GM12878 (cell line): ENCODE data around the gene PIP5K1A. TPM values are rescaled to one million over a fixed set of nuclear protein-coding genes. Genes with fewer than 3 reads are reported as not detected.
A peak's percentile ranks its signal among the peaks of the same experiment; 100 is the strongest.

Experiments
- ASH2L ChIP-seq: fragments of 300-600, 200-600 bp; sonication (generic); IDR thresholded peaks from 2 replicates; pipeline ENCODE4 v1.6.1; 2017; ENCODE audit warnings: low read depth, mild to moderate bottlenecking, borderline replicate concordance
- BCL3 ChIP-seq: IDR thresholded peaks from 2 replicates; pipeline ENCODE4 v1.6.1; 2011; ENCODE audit warnings: borderline replicate concordance, low read depth, mild to moderate bottlenecking, moderate library complexity, low read length; ENCODE audit not compliant: insufficient read depth, poor library complexity, severe bottlenecking
- ESRRA ChIP-seq: IDR thresholded peaks from 2 replicates; pipeline ENCODE4 v1.6.1; 2012; ENCODE audit warnings: mild to moderate bottlenecking, low read length, improper control_type of control experiment
- GABPA ChIP-seq: IDR thresholded peaks from 2 replicates; pipeline ENCODE4 v1.6.1; 2014; ENCODE audit warnings: antibody characterized with exemption, low read depth, mild to moderate bottlenecking, inconsistent platforms
- HCFC1 ChIP-seq: fragments of 150-350 bp; IDR thresholded peaks from 2 replicates; pipeline ENCODE4 v1.6.1; 2014; ENCODE audit warnings: low read length
- HDAC2 ChIP-seq: fragments of 200-600 bp; sonication (generic); IDR thresholded peaks from 2 replicates; pipeline ENCODE4 v1.6.1; 2017
- IKZF1 ChIP-seq: fragments of 450-650 bp; conservative IDR thresholded peaks from 2 replicates; pipeline ENCODE4 v1.6.1; 2017; ENCODE audit warnings: antibody characterized with exemption, mild to moderate bottlenecking
- JUND ChIP-seq: IDR thresholded peaks from 2 replicates; pipeline ENCODE4 v1.6.1; 2012; ENCODE audit warnings: low read depth, mild to moderate bottlenecking, low read length, improper control_type of control experiment, moderate library complexity
- KLF5 ChIP-seq: fragments of 450-650 bp; IDR thresholded peaks from 2 replicates; pipeline ENCODE4 v1.6.1; 2014; ENCODE audit warnings: mild to moderate bottlenecking; ENCODE audit not compliant: partially characterized antibody
- MEF2A ChIP-seq: IDR thresholded peaks from 2 replicates; pipeline ENCODE4 v1.6.1; 2011; ENCODE audit warnings: low read depth, mild to moderate bottlenecking, low read length, moderate library complexity; ENCODE audit not compliant: insufficient read depth
- MYB ChIP-seq: fragments of 150-350 bp; IDR thresholded peaks from 2 replicates; pipeline ENCODE4 v1.6.1; 2014; ENCODE audit warnings: mild to moderate bottlenecking, low read depth, low read length, borderline replicate concordance
- POLR2A ChIP-seq: IDR thresholded peaks from 2 replicates; pipeline ENCODE4 v1.6.1; 2011; ENCODE audit warnings: low read depth, mild to moderate bottlenecking, low read length
- POLR2AphosphoS2 ChIP-seq: IDR thresholded peaks from 2 replicates; pipeline ENCODE4 v1.6.1; 2011; ENCODE audit warnings: low read depth, mild to moderate bottlenecking, low read length, improper control_type of control experiment, moderate library complexity
- POLR2AphosphoS5 ChIP-seq: IDR thresholded peaks from 2 replicates; pipeline ENCODE4 v1.6.1; 2011; ENCODE audit warnings: mild to moderate bottlenecking, low read length, inconsistent platforms
- PRDM15 ChIP-seq: fragments of 450-650 bp; formaldehyde crosslinking; IDR thresholded peaks from 2 replicates; pipeline ENCODE4 v1.4.0; 2020; ENCODE audit warnings: mild to moderate bottlenecking, moderate library complexity
- RAD21 ChIP-seq: IDR thresholded peaks from 2 replicates; pipeline ENCODE4 v1.6.1; 2011; ENCODE audit warnings: mild to moderate bottlenecking, low read depth, low read length, moderate library complexity; ENCODE audit not compliant: insufficient read depth
- RB1 ChIP-seq: fragments of 450-650 bp; formaldehyde crosslinking; IDR thresholded peaks from 2 replicates; pipeline ENCODE4 v1.6.1; 2017; ENCODE audit warnings: mild to moderate bottlenecking, borderline replicate concordance
- RELA ChIP-seq: fragments of 450-650 bp; IDR thresholded peaks from 2 replicates; pipeline ENCODE4 v1.8.0; 2014; ENCODE audit warnings: borderline replicate concordance; ENCODE audit not compliant: partially characterized antibody
- RELB ChIP-seq: fragments of 450-650 bp; IDR thresholded peaks from 2 replicates; pipeline ENCODE4 v1.6.1; 2017; ENCODE audit warnings: low read depth, mild to moderate bottlenecking, moderate library complexity
- SREBF2 ChIP-seq: IDR thresholded peaks from 2 replicates; pipeline ENCODE4 v1.6.1; 2012; ENCODE audit warnings: mild to moderate bottlenecking, low read length
- USF1 ChIP-seq: IDR thresholded peaks from 2 replicates; pipeline ENCODE4 v1.6.1; 2011; ENCODE audit warnings: borderline replicate concordance, low read depth, mild to moderate bottlenecking, moderate library complexity, mixed read lengths, low read length; ENCODE audit not compliant: insufficient read depth; ENCODE audit errors: extremely low read length
- polyA plus RNA-seq, 11 experiments: library from polyadenylated mRNA; depleted of rRNA in 4 of 11; unstranded in 6 of 11; stranded (reverse) in 5 of 11; fragments of >200 nt; fragmentation: Nextera tagmentation in 4 of 11; fragmentation: Illumina TruSeq in 1 of 11; extraction: Ambion mirVana in 4 of 11; extraction: Trizol in 1 of 11; gene quantifications; 1 replicate in 1 of 11; 2 replicates in 10 of 11; pipeline versions ENCODE4 v1.2.1 to v1.2.3, GENCODE V29; 2011 to 2016; ENCODE audit warnings: inconsistent platforms in 2 of 11, missing spikeins in 2 of 11, low read depth in 1 of 11
- total RNA-seq, 4 experiments: library from RNA; depleted of rRNA in 3 of 4; stranded (reverse); fragments of >200 nt in 3 of 4; fragmentation: Illumina TruSeq in 1 of 4; extraction: Trizol in 1 of 4; gene quantifications; 2 replicates each; pipeline versions ENCODE4 v1.2.1 to v1.2.3, GENCODE V29; 2013 to 2021

The PIP5K1A gene
- total and polyA plus RNA-seq, 10 of the 15 experiments (the other 5 are each of a cell fraction or from before 2014, with no cell fraction given) = 4.5 to 114 (median 51.5) TPM

GRCh38 chr1:151281225-151281968 lies 83.0 kb downstream of the PIP5K1A start (continued):
- no peak for TF ChIP-seq KLF5
- TF ChIP-seq POLR2AphosphoS2 = peak; percentile 57; the same call in 1 of the 2 replicates
- 0 out of 2 replicates have a peak, but pooled peaks have one; percentile 89 for TF ChIP-seq ASH2L
- TF ChIP-seq IKZF1 = peak; percentile 97
- TF ChIP-seq RB1 = peak; percentile 100
- peak; percentile 57 for TF ChIP-seq JUND
- TF ChIP-seq HCFC1 = peak; percentile 27; the same call in 1 of the 2 replicates
- TF ChIP-seq HDAC2 = no peak
- TF ChIP-seq USF1 = no peak
- TF ChIP-seq POLR2A = peak; percentile 92
- peak; percentile 72; the same call in 1 of the 2 replicates for TF ChIP-seq ESRRA
- TF ChIP-seq SREBF2 = peak; percentile 37; the same call in 1 of the 2 replicates
- TF ChIP-seq POLR2AphosphoS5 = peak; percentile 92
- TF ChIP-seq MYB = no peak
- TF ChIP-seq RELA = peak; percentile 13
- TF ChIP-seq BCL3 = no peak
- peak; percentile 76; the same call in 1 of the 2 replicates for TF ChIP-seq GABPA
- TF ChIP-seq PRDM15 = peak; percentile 67; the same call in 1 of the 2 replicates
- TF ChIP-seq RAD21 = no peak
- TF ChIP-seq MEF2A = 0 out of 2 replicates have a peak, but pooled peaks have one; percentile 33
- TF ChIP-seq RELB = peak; percentile 99
